ENCODE measurements around the gene HUNK. TPM values are rescaled to one million over a fixed set of nuclear protein-coding genes. Genes with fewer than 3 reads are reported as not detected.

HUNK gene
- total RNA-seq, 4 donors from 2014 or later, result 4.8 to 5.9 (median 5.6) TPM

- Histone ChIP-seq H3K27me3 (no peaks in the 10 kb centered on the region), H3K36me3 (peaks cover 4% of the 10 kb centered on the region), H3K4me3 (no peak overlapping the region), H3K9me3 (no peaks in the 10 kb centered on the region), H3K4me1 (no peaks in the 10 kb centered on the region), H3K27ac (no peak overlapping the region)
- WGBS, result 97% methylated on average over 3 of the region's 3 CpGs
- TF ChIP-seq POLR2A (IDR thresholded peaks at IDR 0.05) (no peak), EP300 (IDR thresholded peaks at IDR 0.05) (no peak), CTCF (IDR thresholded peaks at IDR 0.05) (no peak), POLR2AphosphoS5 (IDR thresholded peaks at IDR 0.05) (no peak)
- DNase-seq (ENCODE audit: low spot score in 2 of 2), result no peak
Measured at GRCh38 chr21:31926498-31926897, 53.7 kb downstream of the HUNK start.

GRCh38 chr21:31927689-31928353, 55.0 kb downstream of the HUNK start:
- H3K36me3 ChIP-seq, result peaks cover 4% of the 10 kb centered on the region
- no peaks in the 10 kb centered on the region for H3K9me3 ChIP-seq
- H3K27me3 ChIP-seq, result no peaks in the 10 kb centered on the region
- TF ChIP-seq POLR2A (IDR thresholded peaks at IDR 0.05), result no peak
- TF ChIP-seq POLR2AphosphoS5 (IDR thresholded peaks at IDR 0.05), result no peak
- TF ChIP-seq CTCF (IDR thresholded peaks at IDR 0.05), result no peak
- no peak for TF ChIP-seq EP300 (IDR thresholded peaks at IDR 0.05)
- DNase-seq (ENCODE audit: low spot score in 2 of 2), result no peak
- no peaks in the 10 kb centered on the region for H3K4me1 ChIP-seq
- H3K27ac ChIP-seq, result no peak overlapping the region
- WGBS, result 73% methylated on average over 13 of the region's 13 CpGs
- H3K4me3 ChIP-seq, result no peak overlapping the region

GRCh38 chr21:31928656-31929055, 55.8 kb downstream of the HUNK start:
- Histone ChIP-seq H3K4me3 (no peak overlapping the region), H3K9me3 (no peaks in the 10 kb centered on the region), H3K27me3 (no peaks in the 10 kb centered on the region), H3K27ac (no peak overlapping the region), H3K36me3 (peaks cover 4% of the 10 kb centered on the region), H3K4me1 (no peaks in the 10 kb centered on the region)
- 90% methylated on average over 4 of the region's 4 CpGs for WGBS
- no peak for TF ChIP-seq POLR2AphosphoS5 (IDR thresholded peaks at IDR 0.05)
- no peak for TF ChIP-seq CTCF (IDR thresholded peaks at IDR 0.05)
- TF ChIP-seq EP300 (IDR thresholded peaks at IDR 0.05), result no peak
- TF ChIP-seq POLR2A (IDR thresholded peaks at IDR 0.05), result no peak
- DNase-seq (ENCODE audit: low spot score in 2 of 2), result no peak

- peaks cover 2% of the 10 kb centered on the region for H3K36me3 ChIP-seq
- H3K4me3 ChIP-seq, result no peak overlapping the region
- H3K4me1 ChIP-seq, result no peaks in the 10 kb centered on the region
- 81% methylated on average over 7 of the region's 7 CpGs for WGBS
- no peaks in the 10 kb centered on the region for H3K27me3 ChIP-seq
- no peak overlapping the region for H3K27ac ChIP-seq
- TF ChIP-seq POLR2A (IDR thresholded peaks at IDR 0.05) (no peak), EP300 (IDR thresholded peaks at IDR 0.05) (no peak), POLR2AphosphoS5 (IDR thresholded peaks at IDR 0.05) (no peak), CTCF (IDR thresholded peaks at IDR 0.05) (no peak)
- DNase-seq (ENCODE audit: low spot score in 2 of 2), result no peak
- H3K9me3 ChIP-seq, result no peaks in the 10 kb centered on the region
Measured at GRCh38 chr21:31929548-31929947, 56.7 kb downstream of the HUNK start.

- TF ChIP-seq POLR2AphosphoS5 (IDR thresholded peaks at IDR 0.05) (no peak), EP300 (IDR thresholded peaks at IDR 0.05) (no peak), CTCF (IDR thresholded peaks at IDR 0.05) (no peak), POLR2A (IDR thresholded peaks at IDR 0.05) (no peak)
- DNase-seq (ENCODE audit: low spot score in 2 of 2), result no peak
- no peak overlapping the region for H3K4me3 ChIP-seq
- no peaks in the 10 kb centered on the region for H3K27me3 ChIP-seq
- no peak overlapping the region for H3K27ac ChIP-seq
- H3K9me3 ChIP-seq, result no peaks in the 10 kb centered on the region
- no peaks in the 10 kb centered on the region for H3K36me3 ChIP-seq
- 91% methylated on average over 7 of the region's 7 CpGs for WGBS
- H3K4me1 ChIP-seq, result no peaks in the 10 kb centered on the region
Measured at GRCh38 chr21:31930001-31930400, 57.2 kb downstream of the HUNK start.

Data from suprapubic skin (tissue), 4 donors.